Skeletal muscle satellite cell (primary cell): Measurements from ENCODE around the gene NFX1.
"Not testable (repeated sequence)": the region's sequence is repeated elsewhere in the genome, so short reads cannot be mapped to it uniquely, and the experiment has no call there.

Experiments used
- H3K27me3 ChIP-seq: 2 replicates; pipeline ENCODE4 v1.7.0; 2013; ENCODE audit warnings: low read length; ENCODE audit not compliant: control insufficient read depth, insufficient read depth
- H3K36me3 ChIP-seq: 2 replicates; pipeline ENCODE4 v1.7.0; 2013; ENCODE audit warnings: mild to moderate bottlenecking, control low read depth, low read length; ENCODE audit not compliant: insufficient read depth
- H3K4me1 ChIP-seq: 2 replicates; pipeline ENCODE4 v1.7.0; 2013; ENCODE audit warnings: low read length; ENCODE audit not compliant: control insufficient read depth, insufficient read depth
- H3K4me2 ChIP-seq: 2 replicates; pipeline ENCODE4 v1.7.0; 2013; ENCODE audit warnings: mild to moderate bottlenecking, low read length
- H3K4me3 ChIP-seq: 2 replicates; pipeline ENCODE4 v1.7.0; 2013; ENCODE audit warnings: low read length
- H3K9ac ChIP-seq: 2 replicates; pipeline ENCODE4 v1.7.0; 2013; ENCODE audit warnings: mild to moderate bottlenecking, low read depth, low read length, moderate library complexity
- H3K9me3 ChIP-seq: replicated peaks from 2 replicates; pipeline ENCODE4 v1.7.0; 2013; ENCODE audit warnings: mild to moderate bottlenecking, control low read depth, low read length

NFX1 gene

GRCh38 chr9:33315371-33315770 lies 25.1 kb downstream of the NFX1 start:
- Histone ChIP-seq H3K9me3 (no peaks in the 10 kb centered on the region), H3K36me3 (peaks cover 78% of the 10 kb centered on the region), H3K4me2 (no peak overlapping the region), H3K4me1 (peaks cover 18% of the 10 kb centered on the region), H3K27me3 (no peaks in the 10 kb centered on the region), H3K9ac (no peak overlapping the region), H3K4me3 (no peak overlapping the region)

- H3K9me3 ChIP-seq, H3K4me2 ChIP-seq, H3K9ac ChIP-seq, H3K4me3 ChIP-seq, H3K27me3 ChIP-seq: not testable (repeated sequence)
- Histone ChIP-seq H3K36me3 (peaks cover 69% of the 10 kb centered on the region), H3K4me1 (peaks cover 32% of the 10 kb centered on the region)
These were observed 26.8 kb downstream of the NFX1 start for GRCh38 chr9:33317136-33317535.

DNA sequence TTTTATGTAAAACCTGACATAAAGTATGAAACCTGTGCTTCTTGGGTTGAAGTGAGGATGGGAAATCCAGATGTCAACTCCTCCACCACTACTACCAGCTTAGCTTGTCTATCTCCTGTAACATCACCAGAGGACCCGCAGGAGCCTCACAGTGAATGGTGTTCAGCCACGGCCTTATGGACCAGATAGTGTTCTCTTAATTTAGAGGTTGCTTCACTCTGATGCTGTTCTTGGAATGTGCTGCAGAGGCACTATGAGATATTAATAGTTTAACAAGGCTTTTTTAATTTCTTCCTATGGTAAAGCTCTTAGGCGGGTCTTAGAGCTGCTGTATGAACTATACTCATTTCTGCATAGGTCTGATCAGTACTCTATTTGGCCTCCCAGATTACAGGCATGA lies 27.9 kb downstream of the NFX1 start:
- Histone ChIP-seq H3K27me3 (no peaks in the 10 kb centered on the region), H3K9ac (no peak overlapping the region), H3K4me3 (no peak overlapping the region), H3K36me3 (peaks cover 69% of the 10 kb centered on the region), H3K9me3 (no peaks in the 10 kb centered on the region), H3K4me1 (peaks cover 40% of the 10 kb centered on the region), H3K4me2 (no peak overlapping the region)

DNA sequence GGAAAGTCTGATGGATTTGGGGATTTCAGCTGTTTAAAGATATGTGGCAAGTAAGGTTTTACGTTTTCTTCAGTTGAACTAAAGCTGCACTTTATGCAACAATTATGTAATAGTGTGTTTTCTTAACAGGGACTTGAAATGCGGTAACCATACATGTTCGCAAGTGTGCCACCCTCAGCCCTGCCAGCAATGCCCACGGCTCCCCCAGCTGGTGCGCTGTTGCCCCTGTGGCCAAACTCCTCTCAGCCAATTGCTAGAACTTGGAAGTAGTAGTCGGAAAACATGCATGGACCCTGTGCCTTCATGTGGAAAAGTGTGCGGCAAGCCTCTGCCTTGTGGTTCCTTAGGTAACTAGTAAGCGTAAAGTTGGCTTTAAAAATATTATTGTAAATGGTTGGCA lies 28.5 kb downstream of the NFX1 start:
- peaks cover 40% of the 10 kb centered on the region for H3K4me1 ChIP-seq
- peaks cover 68% of the 10 kb centered on the region for H3K36me3 ChIP-seq
- no peak overlapping the region for H3K4me2 ChIP-seq
- no peak overlapping the region for H3K9ac ChIP-seq
- H3K27me3 ChIP-seq, result no peaks in the 10 kb centered on the region
- no peak overlapping the region for H3K4me3 ChIP-seq
- no peaks in the 10 kb centered on the region for H3K9me3 ChIP-seq

DNA sequence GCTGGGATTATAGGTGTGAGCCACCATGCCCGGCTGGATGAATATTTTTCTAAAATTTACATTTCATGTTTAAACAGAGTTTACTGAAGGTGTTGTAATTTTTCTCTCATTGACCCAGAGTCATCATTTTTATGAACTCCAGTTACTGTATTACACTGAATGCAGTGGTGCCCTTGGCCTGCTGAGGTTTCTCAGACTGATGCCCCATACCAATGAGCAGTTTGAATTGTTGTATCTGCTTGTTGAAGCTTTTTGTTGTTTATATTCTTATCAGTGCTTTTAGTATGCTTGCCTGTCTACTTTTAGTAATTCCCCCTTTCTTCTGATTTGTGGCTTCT lies 29.9 kb downstream of the NFX1 start:
- Histone ChIP-seq H3K9ac (peak overlapping the region; percentile 78), H3K36me3 (peaks cover 62% of the 10 kb centered on the region), H3K27me3 (no peaks in the 10 kb centered on the region), H3K4me1 (peaks cover 40% of the 10 kb centered on the region), H3K4me3 (peak overlapping the region; percentile 53), H3K4me2 (peak overlapping the region; percentile 75), H3K9me3 (no peaks in the 10 kb centered on the region)

DNA sequence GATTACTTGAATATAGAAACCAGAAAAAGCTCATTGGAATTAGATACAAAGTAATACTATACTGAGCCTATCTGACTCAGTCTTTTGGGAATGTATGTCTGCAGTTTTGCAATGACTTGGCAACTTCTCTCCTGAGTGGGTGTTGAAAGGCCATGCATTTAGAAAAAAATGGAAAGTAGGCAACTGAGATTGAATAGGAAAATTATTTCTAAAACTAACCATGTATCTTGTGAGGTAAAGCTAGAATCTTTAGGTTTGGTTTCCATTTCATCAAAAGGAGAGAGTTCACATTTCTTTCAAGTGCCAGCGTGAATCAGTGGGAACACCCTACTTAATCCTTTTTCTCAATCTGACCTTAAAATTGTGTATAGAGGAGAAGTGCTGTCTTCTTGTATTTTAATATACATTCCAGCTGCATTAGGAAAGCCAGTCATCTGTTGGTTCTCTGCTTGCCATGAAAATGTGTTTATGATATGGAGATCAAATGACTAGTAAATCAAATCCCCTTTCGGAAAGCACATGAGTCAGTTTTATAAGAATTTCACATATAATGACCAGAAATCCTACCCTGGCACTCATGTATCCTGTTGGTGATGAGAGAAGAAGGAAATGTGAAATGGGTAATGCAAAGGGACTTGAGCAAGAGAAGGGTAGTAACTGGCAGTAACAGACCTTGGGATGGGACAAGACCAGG lies 30.4 kb downstream of the NFX1 start:
- Histone ChIP-seq H3K4me2 (peak overlapping the region; percentile 75), H3K9me3 (no peaks in the 10 kb centered on the region), H3K27me3 (no peaks in the 10 kb centered on the region), H3K4me3 (peak overlapping the region; percentile 49), H3K4me1 (peaks cover 40% of the 10 kb centered on the region), H3K9ac (peak overlapping the region; percentile 78), H3K36me3 (peaks cover 58% of the 10 kb centered on the region)

DNA sequence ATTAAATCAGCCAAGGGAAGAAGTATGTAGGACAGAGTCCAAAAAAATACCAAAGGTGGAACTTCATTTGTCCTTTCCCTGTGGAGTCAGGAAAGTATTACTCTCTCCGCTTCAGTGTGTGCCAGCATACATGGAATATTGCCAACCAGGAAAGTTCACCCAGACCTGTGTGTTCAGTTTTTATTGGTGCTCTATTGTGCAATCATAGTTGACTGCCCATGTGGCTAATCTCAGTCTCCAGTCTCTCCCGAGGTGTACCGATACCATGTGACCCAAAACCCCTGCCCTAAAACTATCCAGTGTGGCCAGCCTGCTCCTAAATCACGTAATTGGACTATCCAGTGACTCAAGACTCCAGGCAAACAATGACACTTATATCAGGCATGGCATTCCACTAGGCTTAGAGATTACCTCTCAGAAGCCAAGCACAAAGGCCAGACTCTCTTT lies 38.8 kb downstream of the NFX1 start:
- Histone ChIP-seq H3K27me3 (no peaks in the 10 kb centered on the region), H3K4me3 (no peak overlapping the region), H3K9me3 (no peaks in the 10 kb centered on the region), H3K4me1 (peaks cover 56% of the 10 kb centered on the region), H3K36me3 (peaks cover 30% of the 10 kb centered on the region), H3K4me2 (peak overlapping the region; percentile 14), H3K9ac (peak overlapping the region; percentile 21)

- no peaks in the 10 kb centered on the region for H3K9me3 ChIP-seq
- H3K27me3 ChIP-seq, result no peaks in the 10 kb centered on the region
- peaks cover 32% of the 10 kb centered on the region for H3K36me3 ChIP-seq
- H3K4me2 ChIP-seq, result peak overlapping the region; percentile 72
- H3K9ac ChIP-seq, result peak overlapping the region; percentile 65
- H3K4me3 ChIP-seq, result no peak overlapping the region
- H3K4me1 ChIP-seq, result peaks cover 56% of the 10 kb centered on the region
These were observed 39.7 kb downstream of the NFX1 start for GRCh38 chr9:33329979-33330378.

GRCh38 chr9:33331377-33331891 lies 41.1 kb downstream of the NFX1 start:
- no peaks in the 10 kb centered on the region for H3K27me3 ChIP-seq
- no peak overlapping the region for H3K4me3 ChIP-seq
- no peak overlapping the region for H3K4me2 ChIP-seq
- no peaks in the 10 kb centered on the region for H3K9me3 ChIP-seq
- no peak overlapping the region for H3K9ac ChIP-seq
- peaks cover 36% of the 10 kb centered on the region for H3K36me3 ChIP-seq
- peaks cover 56% of the 10 kb centered on the region for H3K4me1 ChIP-seq

DNA sequence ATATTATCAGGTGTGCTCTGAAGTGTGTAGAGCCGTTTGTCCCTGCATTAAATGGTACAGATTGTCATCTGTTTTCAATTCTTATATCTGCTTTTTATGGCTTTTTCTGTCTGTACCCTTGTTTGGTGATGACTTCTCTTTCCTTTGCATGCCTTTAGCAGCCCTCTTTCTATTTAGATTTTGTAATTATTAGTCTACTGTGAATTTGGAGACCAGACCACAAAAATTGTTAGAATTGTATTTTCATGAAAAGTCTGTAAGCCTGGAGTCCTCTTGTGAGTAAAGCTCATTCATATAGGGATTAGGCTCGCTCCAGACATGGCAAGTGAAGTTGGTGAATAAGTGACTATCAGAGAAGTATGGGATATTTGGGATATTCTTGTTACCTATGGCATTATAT lies 41.7 kb downstream of the NFX1 start:
- Histone ChIP-seq H3K9ac (no peak overlapping the region), H3K36me3 (peaks cover 38% of the 10 kb centered on the region), H3K4me2 (no peak overlapping the region), H3K4me3 (no peak overlapping the region), H3K9me3 (no peaks in the 10 kb centered on the region), H3K27me3 (no peaks in the 10 kb centered on the region), H3K4me1 (peaks cover 56% of the 10 kb centered on the region)

DNA sequence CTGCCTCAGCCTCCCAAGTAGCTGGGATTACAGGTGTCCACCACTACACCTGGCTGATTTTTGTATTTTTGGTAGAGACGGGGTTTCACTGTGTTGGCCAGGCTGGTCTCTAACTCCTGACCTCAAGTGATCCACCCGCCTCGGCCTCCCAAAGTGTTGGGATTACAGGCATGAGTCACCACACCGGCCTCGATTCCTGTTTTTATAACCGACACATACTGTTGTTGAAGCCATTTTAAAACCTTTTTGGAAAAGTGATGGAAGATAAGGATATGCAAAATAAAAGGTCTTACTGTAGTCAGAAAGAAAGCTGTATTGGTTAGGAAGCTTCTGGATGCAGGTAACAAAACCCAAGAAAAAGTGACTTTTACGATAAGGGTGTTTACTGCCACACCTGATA lies 42.6 kb downstream of the NFX1 start:
- not testable (repeated sequence) for H3K9ac ChIP-seq, H3K4me2 ChIP-seq, H3K4me3 ChIP-seq, H3K9me3 ChIP-seq, H3K27me3 ChIP-seq
- Histone ChIP-seq H3K36me3 (peaks cover 45% of the 10 kb centered on the region), H3K4me1 (peaks cover 54% of the 10 kb centered on the region)

- no peak overlapping the region for H3K4me3 ChIP-seq
- no peaks in the 10 kb centered on the region for H3K27me3 ChIP-seq
- H3K4me1 ChIP-seq, result no peaks in the 10 kb centered on the region
- H3K4me2 ChIP-seq, result no peak overlapping the region
- no peaks in the 10 kb centered on the region for H3K9me3 ChIP-seq
- H3K36me3 ChIP-seq, result peaks cover 70% of the 10 kb centered on the region
- no peak overlapping the region for H3K9ac ChIP-seq
These were observed 49.9 kb downstream of the NFX1 start for GRCh38 chr9:33340186-33340585.
